Measurements from ENCODE around the gene G0S2.

Gene G0S2, protein sequence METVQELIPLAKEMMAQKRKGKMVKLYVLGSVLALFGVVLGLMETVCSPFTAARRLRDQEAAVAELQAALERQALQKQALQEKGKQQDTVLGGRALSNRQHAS

DNA sequence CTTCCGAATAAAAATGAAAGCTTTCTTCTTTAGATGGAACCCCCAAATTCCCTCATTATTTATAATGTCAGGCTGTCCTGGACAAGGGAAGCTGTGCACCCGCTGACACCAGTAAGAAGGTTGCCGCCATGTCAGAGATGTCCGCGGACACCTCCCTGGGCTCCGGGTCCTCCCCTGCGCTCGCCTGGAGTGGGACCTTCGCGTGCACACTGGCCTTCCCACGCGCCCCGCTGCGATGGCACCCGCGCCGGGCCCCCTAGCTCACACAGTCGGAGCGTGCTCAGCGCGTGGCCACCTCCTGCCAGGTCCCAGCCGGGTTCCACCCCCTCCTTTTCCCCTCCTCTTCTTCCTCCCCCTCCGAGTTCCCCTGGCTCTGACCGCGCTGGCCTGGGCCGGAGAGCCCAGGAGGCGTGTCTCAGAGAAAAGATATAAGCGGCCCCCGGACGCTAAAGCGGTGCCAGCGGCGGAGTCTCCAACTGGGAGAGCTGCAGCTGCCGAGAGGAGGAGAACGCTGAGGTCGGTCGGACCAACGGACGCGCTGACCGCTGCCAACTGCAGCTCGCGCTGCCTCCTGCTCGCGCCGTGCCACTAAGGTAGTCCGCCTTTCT, at the start of gene G0S2:
TSS of gene G0S2 (plus strand) at position 456 of the 608 bp plus-strand sequence. CDS start 273 bp downstream, outside the sequence.
- DNase-seq: peak; percentile 56

DNA sequence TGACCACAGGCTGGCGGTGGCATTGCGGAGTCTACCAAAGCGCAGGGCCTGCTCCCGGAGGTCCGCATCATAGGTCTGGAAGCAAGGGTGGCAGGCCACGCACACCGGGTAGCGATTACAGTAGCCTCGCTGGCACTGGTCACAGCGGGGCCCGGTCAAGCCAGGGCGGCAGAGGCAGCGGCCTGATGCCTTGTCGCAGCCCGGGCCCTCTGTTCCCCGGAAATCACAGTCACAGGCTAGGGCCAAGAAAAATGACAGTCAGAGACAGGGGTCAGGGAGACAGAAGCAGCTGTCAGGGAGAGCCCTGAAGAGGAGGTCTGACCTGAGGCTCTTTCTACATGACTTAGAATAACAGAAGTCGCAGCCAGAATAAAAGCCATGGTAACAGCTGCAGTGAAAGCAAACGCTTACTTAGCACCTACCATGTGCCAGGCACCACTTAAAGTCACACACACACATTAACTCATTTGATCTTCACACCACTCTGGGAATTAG, 49.4 kb upstream of the G0S2 start:
- no peak for DNase-seq

DNA sequence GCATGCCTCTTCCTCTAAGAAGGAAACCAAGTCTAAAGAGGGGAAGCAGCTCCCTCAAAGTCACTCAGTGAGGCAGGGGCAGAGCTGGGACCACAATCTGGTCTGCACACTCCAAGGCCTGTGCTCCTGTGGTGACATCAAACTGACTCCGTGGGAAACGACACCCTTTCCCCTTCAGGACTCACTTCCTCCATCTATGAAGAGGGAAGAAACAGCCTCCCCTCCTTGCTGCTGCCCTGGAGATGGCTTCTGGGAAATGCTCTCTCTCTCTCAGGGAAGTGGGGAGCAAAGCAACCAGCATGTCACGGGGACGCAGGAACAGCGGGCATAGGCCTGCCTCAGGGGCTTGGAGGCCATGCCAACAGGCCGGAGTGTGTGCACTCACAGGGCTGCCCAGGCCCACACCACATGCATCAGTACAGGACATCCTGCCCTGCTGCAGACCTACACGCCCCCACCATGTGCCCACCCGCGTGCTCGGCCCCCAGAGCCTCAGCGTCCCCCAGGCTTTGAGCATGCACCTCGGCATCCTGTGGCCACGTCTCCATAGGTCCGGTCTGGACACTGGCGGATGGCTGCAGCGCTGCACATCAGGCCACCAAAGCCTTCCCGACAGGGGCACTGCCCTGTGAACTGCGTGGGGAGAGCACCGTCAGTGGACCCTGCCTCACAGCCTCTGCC, 48.7 kb upstream of the G0S2 start:
- no peak for DNase-seq

DNA sequence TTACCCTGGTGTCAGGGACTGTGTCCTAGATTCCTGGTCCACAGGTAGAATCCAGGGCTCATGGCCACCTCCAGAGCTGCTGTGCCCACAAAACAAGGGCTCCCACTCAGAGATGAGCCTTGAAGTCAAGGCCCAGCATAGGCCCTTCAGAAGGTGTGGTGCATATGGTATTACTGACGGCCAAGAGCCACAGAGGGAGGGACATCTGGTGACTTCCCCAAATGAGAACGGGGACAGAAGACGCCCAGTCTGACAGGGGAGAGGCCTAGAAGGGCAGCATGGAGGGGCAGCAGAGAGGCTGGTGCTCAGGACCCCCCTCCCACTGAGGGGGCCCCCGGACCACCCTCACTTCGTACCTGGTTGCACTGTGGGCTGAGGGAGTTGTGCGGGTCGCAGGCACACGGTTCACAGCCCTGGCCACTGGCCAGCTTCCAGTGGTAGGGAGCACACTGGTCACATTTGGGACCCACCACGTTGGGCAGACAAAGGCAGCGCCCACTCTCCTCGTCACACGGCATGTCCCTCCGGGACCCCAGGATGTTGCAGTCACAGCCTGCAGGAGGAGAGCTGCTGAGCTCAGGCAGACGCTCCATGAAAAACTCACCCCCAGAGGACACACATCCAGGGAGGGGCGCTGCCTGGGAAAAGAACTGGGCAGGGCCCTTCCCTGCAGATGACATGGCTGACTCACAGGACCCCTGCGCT, 48.0 kb upstream of the G0S2 start:
- DNase-seq: no peak

DNA sequence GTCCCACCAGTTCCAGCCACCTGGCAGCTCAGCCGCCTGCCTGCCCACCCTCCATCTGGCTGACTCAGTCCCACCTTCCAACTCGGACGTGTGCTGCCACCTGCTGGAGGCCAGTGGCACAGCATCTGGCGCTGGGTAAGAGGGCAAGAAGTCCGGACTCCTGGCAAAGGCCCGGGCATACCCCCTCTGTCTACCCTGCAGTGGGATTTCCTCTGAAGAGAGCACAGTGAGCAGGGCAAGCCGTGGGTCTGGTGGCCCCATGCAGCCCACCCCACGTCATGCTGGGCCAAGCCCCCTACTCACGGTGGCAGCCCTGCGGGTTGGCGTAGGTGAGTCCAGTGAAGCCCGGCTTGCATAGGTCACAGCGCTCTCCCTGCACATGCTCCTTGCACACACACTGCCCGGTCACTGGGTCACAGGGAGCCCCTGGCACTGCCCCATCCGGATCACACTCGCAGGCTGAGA, 47.4 kb upstream of the G0S2 start:
- peak; percentile 71 for DNase-seq

DNA sequence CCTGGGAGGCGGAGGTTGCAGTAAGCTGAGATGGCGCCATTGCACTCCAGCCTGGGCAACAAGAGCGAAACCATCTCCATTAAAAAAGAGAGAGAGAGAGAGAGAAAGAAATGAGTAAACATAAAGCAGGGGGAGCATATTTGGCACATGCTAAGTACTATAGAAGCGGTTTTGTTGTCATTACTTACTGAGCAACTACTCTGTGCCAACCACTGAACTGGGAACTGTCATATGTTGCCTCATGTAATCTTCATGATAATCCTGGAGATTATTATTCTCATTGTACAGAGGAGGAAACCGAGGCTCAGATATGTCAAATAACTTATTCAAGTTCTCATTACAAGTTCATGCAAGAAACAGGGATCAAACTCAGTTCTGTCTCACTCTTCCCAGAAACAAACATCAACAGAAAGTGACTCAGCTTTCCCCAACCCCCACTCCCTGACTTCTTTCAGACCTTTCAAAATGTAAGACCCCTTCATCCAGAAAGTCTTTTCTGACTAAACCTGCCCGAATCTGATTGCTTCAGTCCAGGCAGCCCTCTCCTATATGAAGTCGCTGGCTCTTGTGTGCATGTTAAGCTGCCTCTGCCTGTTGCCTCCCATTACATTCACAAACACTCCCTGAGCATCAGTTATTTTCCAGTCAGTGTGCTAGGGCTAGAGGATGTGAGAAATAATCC, 46.5 kb upstream of the G0S2 start:
- DNase-seq: no peak

DNA sequence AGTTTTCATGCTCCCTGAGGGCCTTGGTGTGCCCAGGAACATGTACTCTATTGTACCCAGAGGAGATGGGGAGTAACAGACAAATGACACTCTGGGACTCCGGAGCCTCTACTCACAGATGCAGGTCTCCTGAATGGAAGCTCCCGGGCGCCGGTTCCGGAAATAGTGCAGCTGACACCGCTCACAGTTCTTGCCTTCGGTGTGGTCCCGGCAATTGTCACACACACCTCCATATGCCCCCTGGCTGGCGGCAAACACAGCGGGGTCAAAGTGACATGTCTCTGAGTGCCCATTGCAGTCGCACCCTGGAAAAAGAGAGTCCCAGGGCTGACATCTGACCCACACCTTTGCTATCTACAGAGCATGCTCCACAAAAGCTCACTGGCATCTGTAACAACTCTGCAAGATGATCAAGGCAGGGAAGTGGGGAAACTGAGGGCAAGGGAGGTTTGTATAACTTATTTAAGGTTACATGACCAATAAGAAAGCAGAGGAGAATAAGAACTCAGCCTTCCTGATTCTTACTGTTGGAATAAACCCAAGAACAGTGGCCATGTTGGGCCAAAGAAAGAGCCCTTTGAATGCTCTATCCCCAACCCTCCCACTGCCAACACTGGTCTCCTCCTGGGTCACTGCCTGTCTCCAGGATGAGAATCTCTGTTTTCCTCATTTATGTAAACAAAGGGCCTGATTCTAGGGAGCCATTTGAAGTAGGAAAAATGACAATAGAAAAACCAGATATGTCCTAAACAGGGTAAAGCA, 45.4 kb upstream of the G0S2 start:
- no peak for DNase-seq

DNA sequence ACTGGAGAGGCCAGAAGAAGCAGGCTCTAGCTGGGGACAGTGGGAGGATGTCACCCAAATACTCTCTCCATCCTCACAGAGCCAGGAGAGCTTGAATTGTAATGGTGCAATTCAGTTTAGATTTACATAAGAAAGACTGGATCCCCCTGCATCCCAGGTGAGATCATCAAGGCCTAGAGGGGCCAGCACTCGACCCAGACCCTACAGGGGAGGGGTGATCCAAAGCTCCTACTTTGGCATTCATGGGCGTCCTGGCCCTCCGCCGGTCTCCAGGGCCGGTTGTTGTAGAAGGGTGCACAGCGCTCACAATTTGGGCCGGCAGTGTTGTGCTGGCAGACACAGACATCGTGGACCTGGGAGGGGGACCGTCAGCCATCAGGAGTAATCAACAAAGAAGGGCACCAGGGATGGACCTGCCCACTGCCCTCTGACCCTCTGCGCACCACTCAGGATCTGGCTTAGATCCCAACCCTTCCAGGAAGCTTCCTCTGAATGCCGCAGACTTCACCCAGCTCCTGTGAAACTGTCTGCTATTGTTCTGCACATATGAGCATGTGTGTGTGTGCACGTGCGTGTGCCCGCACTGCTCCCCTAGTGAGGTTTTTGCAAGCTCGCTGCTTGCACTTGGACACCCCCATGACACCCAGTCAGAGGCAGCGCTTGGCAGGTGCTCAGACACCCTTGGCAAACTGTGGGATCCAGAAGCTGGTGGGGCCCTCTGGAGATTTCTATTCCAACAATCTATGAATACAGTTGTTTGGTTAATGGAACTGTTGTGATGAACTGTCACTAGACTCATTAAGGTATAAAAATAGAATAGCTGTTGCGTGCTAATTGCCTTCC, 44.6 kb upstream of the G0S2 start:
- no peak for DNase-seq

DNA sequence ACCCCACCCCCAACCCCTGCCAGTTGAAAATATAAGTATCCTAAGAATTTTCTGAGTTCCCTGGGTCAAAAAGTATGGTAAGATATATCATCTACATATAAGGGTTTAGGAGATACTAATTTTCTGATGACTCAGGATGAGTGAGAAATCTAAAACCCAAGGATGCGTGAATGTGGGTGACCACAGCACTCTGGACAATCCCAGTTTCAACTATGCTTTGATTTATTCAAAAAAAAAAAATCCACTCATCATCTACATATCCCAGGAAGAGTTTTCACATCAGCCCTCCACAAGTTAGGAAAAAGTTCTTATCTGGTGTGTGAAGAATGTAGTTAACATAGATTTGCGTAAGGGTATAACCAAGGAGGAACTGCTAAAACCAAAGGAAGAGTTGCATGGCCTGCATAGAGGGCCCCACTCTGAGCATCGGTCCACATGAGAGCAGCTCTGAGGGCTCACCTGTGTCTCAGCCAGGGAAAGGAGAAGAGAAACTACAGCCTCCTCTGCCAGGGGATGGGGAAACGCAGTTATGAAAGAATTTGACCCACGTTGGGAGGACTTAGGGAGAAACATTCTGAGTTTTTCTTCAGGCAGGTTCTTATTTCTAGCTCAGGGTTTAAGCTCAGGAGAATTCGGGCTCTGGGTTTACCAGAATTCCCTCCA, 41.7 kb upstream of the G0S2 start:
- peak; percentile 85 for DNase-seq

DNA sequence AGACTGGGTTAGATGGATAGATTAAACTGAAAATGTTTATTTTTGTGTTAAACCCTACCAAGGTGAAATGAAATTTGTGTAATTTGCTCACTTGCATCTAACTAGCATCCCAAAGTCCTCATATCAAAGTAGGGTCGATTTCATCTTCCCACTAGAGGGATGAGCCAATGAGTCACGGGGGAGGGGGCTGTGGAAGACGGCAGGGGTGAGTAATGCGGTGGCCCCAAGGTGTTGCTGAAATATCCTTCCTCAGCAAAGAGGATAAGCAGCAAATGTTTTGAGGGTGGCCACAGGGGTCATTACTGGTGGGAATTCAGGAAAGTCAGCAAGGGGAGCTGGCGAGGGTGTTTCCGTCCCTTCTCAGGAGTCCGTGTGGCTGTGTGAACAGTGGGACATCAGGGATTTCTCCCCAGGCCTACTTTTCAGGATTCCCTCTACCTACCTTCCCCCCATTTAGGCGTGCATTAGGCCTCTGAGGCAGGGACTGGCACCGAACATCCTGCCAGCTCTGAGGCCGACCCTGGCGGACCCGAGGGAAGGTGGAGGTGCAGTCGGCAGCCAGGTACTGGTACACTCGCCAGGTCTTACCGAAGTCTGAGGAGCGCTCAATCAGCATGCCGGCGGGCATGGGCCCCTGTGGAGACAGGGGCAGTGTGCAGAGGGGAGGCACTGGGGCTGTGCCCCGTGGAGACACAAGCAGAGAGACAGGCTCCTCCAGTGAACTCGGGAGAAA, 41.0 kb upstream of the G0S2 start:
- DNase-seq: peak; percentile 22

DNA sequence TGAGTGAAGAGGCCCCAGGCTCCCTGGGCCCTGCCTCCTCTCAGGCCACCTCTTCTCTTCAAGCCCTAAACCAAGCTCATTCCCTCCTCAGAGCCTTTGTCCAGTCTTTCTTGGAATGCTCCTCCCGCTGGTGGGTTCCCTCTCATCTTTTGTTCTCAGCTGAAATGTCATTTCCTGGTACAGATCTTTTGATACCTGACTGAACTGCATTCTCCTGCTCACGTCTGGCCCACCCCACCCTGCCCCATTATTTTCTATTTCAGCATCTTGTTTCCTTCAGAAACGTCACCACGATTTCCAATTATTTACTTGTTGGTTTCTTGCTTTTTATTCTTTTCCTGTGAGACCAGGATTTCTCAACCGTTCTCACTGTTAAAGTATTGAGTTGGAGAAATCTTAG, 39.4 kb upstream of the G0S2 start:
- no peak for DNase-seq

DNA sequence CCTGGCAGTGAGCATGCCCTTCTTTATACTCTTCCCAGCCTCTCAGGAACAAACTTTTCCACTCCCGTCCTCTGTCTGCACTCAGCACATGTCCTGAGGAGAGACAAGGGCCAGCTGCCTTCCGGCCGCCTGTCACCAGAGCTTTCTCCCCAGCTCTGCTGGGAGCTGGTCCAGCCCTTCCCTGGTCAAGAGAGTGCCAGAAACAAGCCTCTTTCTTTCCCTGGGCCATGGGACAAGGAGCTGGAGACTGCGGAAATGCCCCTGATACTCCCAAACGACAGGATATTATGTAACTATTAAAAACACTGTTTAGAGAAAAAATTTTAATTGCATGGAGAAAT, 33.4 kb upstream of the G0S2 start:
- DNase-seq: no peak

DNA sequence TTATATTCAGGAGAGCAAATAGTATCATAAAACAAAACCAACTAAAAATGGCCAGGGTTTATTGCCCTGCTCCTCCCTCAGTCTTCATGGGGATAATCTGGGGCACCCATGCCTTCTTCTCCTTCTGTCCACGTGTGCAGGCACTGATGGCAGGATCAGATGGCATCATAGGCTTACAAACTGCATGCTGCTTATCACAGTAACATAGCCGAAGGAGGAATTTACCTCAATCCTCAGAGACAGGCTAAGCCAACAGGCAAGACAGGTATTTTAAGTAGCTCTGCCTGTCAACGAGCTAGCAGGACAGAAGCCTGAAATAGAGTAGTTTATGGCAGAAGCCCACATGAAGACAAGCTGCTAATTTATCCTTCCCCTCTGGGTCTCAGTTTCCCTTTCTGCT, 32.4 kb upstream of the G0S2 start:
- no peak for DNase-seq

DNA sequence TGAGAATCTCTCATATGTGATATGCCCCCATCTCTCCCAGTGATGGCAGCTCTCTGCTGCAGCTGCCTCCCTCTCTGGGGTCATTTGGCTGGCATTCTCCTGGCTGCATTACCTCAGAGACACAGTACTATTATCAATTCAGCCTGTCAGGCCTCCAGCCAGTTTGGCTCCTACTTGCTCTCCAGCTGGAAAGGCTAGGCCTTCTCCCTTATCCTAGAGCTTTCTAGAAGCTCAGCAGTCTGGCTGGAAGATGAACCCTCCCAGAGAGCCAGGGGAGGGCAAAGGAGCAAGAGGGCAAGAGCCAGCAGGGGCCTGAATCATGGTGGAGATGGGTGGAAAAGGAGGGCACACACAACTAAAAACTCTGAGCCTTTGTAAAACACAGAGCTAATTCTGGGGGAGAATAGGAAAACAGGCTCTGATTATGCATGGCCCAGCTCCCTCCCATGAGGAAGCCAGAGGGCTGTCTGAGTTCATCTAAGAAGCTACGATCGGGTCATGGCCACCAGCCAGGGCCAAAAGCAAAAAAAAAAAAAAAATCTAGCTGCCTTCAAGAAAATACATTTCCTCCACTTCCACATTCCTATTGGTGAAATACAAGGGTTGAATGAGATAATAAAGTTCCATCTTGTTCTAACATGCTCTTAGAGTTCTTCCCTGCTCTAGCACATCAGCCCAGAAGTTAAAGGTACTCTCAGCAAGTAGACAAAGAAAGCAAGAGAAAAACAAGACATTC, 31.8 kb upstream of the G0S2 start:
- peak; percentile 42 for DNase-seq

DNA sequence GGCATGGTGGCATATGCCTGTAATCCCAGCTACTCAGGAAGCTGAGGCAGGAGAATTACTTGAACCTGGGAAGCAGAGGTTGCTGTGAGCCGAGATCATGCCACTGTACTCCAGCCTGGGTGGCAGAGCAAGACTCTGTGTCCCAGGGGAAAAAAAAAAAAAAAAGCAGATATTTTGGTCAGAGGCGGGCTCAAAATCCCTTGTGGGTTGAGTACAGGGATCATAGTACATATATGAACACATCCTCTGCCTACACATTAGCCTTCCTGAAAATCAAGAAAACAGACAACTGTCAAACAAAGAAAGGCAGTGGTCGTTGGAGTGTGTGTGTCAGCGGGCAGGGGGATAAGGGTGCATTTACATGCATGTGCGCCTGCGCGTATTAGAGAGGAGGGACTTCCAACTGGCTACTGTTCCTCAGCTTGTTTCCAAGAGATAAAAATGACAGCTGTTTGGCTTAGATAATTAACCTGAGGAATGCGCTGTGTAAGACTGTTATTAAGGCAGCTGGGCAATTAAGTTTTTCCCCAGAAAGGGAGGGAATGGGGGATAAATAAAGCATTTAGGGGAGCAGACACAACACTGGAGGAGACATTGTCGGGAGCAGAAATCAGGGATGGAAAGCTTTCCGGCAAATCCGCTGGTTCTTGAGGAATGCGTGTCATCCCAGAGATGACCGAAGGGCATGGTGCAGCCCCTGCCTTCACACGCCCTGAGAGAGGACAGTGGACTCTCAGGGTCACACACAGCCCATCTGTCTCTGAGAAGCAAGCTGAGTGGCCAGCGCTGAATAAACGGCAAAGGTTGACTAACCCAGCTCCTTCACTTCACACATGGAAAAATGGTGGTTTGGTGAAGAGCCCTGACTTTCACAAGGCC, 29.4 kb upstream of the G0S2 start:
- DNase-seq: no peak

DNA sequence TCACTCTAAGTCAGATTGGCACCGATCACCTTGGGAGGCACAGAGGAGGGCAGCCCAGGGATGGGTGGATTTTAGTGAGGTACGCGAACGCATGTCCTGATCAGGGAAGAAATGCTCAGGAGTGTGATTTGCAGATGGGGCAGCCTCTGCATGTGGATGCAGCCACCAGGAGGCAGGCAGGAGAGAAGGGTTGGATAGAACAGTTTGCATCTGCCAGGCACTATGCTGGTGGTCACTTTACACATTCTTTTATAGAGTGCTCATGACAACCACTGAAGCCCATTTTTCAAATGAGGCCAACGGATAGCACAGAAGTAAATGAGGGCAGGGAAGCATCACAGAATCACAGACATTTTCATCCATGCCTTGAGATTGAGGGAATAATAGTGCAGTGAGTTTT, 28.7 kb upstream of the G0S2 start:
- DNase-seq: peak; percentile 77

DNA sequence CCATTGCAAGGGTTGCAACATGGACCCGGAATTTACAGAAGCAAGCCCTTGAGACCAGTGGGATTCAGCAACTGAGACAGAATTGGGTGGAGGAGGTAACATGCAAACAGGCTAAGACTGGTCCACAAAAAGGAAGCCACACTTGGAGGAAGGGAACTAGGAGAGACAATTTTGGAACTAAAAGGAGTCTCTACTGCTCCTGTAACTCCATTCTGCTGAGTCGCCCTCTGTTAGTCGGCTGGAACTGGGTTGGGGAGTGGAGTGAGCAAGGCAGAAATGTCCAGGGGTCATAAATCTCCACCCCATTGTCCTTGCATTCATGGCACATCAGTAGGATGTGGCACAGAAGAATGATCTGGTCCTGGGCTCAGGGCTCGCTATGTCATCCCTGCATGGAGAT, 28.1 kb upstream of the G0S2 start:
- no peak for DNase-seq

DNA sequence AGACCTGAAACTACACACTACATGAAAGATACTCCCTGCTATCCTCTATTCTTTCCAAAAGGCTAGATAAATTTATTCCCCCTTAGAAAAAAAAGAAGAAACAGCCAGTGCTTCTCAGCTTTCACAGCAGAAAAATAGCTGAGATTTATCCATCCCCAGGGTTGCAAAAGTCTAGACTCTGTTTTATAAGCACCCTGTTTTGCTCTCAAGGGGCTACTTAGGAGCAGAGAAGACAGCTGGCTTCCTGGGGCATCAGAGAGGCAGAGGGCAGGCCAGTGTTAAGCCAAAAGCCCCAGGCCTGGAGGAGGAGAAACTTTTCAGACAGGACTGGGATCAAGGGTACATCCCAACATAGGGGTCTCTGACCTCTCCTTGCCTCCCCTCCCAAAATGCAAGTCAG, 26.9 kb upstream of the G0S2 start:
- no peak for DNase-seq
